Activated T-cell treated with anti-CD3 and anti-CD28 coated beads, Interleukin-2, amount 50 U/mL, for 72 hours (primary cell): ENCODE results near the gene AKT2. TPM values are rescaled to one million over a fixed set of nuclear protein-coding genes. Genes with fewer than 3 reads are reported as not detected.

Experiments
- ATAC-seq, 2 donors: fragments of 150-1000 bp; cut with Tn5 transposase; replicated peaks in 1 of 2; 2 replicates each; pipeline ENCODE4 v1.10.0; 2021; ENCODE audit warnings: moderate library complexity in 2 of 2, mild to moderate bottlenecking in 1 of 2
- DNase-seq, 2 donors: peaks; one replicate each; pipeline ENCODE4 v3.0.0; 2021 to 2022; ENCODE audit warnings: mixed read lengths in 1 of 2
- H3K27ac Mint-ChIP-seq: one replicate; pipeline ENCODE4 v1.8.0; 2022; ENCODE audit warnings: mild to moderate bottlenecking, moderate library complexity, mixed read lengths
- H3K27me3 Mint-ChIP-seq: one replicate; pipeline ENCODE4 v1.8.0; 2022; ENCODE audit warnings: low read depth, mixed read lengths
- H3K36me3 Mint-ChIP-seq, 2 donors: one replicate each; pipeline ENCODE4 v1.8.0; 2022; ENCODE audit warnings: mixed read lengths in 2 of 2, mild to moderate bottlenecking in 1 of 2; ENCODE audit not compliant: insufficient read depth in 2 of 2
- H3K4me1 Mint-ChIP-seq: one replicate; pipeline ENCODE4 v1.8.0; 2022; ENCODE audit warnings: low read depth, mixed read lengths
- H3K4me3 Mint-ChIP-seq, 2 donors: one replicate each; pipeline ENCODE4 v1.8.0; 2022; ENCODE audit warnings: mild to moderate bottlenecking in 2 of 2, mixed read lengths in 2 of 2, moderate library complexity in 2 of 2
- H3K9me3 Mint-ChIP-seq, 2 donors: one replicate each; pipeline ENCODE4 v1.8.0; 2022; ENCODE audit warnings: mixed read lengths in 2 of 2
- total RNA-seq, 2 donors: library from RNA; stranded (reverse); gene quantifications; one replicate each; pipeline ENCODE4 v1.2.3, GENCODE V29; 2022

Gene AKT2
- total RNA-seq, 2 donors from 2014 or later, result 190 to 197 TPM

DNA sequence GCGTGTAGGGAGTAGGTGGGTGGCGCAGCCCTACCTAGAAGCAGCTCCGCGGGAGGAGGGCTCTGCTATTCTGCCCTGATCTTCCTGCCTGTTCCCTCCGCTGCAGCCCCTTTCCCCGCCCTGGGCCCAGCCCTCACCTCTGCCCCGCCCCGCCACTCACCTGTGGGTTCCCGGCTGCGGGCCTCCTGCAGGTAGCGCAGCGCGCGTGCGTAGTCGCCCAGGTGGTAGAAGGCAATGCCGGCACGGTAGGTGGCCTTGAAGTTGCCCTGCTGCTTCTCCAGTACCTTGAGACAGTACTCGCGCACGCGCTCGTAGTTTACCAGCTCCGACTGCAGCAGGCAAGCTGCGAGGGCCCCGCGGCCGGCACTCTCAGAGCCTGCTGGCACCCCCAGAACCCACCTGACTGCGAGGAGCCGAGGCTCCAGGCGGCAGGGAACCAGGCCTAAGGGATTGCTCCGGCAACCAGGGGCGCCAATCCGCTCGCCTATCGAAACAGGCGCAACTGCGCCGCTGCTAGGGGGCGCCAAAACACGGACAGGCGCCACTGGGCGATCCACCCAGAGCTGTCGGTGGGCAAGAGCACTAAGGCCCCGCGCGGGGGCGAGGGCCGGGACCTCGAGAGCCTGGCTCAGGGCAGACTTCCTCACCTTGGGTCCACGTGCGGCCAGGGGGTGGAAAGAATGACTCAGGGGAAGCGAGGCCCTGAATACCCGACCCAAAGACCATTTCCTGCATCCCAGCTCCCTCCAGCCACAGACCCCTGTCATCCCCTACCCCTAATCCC lies 67.9 kb downstream of the AKT2 start:
- Mint-ChIP-seq H3K27ac (no peak overlapping the region), H3K36me3 (peaks cover 3% of the 10 kb centered on the region in 2 donors), H3K4me1 (peaks cover 24% of the 10 kb centered on the region), H3K4me3 (peak overlapping the region; percentile 34 to 49), H3K27me3 (peaks cover 46% of the 10 kb centered on the region), H3K9me3 (peaks cover 3% of the 10 kb centered on the region in 2 donors)
- DNase-seq, result peak in 1 of 2 donors; percentile 45
- ATAC-seq, result no peak

DNA sequence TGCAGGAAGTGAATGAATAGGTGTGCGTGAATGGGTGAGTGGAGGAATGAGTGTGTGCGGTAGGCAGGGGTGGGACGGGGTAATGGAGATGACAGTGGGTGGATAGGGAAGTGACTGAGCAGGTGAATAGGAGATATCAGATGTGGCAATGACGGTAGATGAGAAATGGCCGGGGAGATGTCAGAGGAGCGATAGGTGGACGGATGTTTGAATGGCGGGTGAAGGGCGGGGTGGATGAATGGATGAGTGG lies 68.4 kb downstream of the AKT2 start:
- DNase-seq, result no peak
- Mint-ChIP-seq H3K27me3 (peaks cover 41% of the 10 kb centered on the region), H3K27ac (no peak overlapping the region), H3K4me1 (peaks cover 19% of the 10 kb centered on the region), H3K36me3 (no peaks in the 10 kb centered on the region), H3K4me3 (peak overlapping the region; percentile 2 to 43), H3K9me3 (no peaks in the 10 kb centered on the region)
- ATAC-seq, result peak; percentile 18 to 20

DNA sequence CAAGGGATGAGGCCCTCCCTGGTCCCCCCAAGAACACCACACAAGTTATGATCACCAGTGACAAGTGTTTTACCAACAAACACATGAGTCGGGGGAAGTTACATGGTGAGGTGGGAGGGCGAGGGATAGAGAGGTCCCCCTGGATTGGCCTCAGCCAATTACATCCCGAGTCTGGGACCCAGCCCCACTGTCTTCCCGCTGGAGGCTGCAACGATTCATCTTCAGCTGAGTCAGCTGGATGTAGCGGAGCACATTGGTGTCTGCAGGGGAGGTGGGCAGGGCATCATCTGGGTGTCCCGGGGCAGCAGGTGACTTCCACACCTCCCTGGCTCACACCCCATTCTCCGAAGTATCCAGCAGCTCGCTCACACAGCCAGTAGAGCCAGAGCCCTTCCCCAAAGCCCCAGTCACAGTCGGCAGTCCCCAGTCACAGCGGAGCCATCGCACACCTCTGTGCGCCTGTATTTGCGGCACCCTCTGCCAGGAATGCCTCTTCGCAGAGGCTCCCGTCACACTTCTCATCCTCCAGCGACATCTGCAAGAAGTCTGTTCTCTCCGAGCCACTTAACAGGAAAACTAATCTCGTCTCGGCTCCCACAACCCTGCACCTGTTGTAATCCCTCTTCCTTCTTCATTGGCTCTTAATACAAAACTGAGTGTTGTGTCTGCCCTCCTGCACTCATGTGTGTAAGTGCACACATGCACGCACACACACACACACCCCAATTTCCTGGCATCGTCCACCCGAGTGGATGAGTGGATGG lies 69.0 kb downstream of the AKT2 start:
- no peaks in the 10 kb centered on the region for H3K9me3 Mint-ChIP-seq
- ATAC-seq (no peak), DNase-seq (no peak)
- H3K4me1 Mint-ChIP-seq, result peaks cover 19% of the 10 kb centered on the region
- peaks cover 36% of the 10 kb centered on the region for H3K27me3 Mint-ChIP-seq
- no peak overlapping the region for H3K27ac Mint-ChIP-seq
- no peaks in the 10 kb centered on the region for H3K36me3 Mint-ChIP-seq
- peak overlapping the region in 1 of 2 donors; percentile 43 for H3K4me3 Mint-ChIP-seq

DNA sequence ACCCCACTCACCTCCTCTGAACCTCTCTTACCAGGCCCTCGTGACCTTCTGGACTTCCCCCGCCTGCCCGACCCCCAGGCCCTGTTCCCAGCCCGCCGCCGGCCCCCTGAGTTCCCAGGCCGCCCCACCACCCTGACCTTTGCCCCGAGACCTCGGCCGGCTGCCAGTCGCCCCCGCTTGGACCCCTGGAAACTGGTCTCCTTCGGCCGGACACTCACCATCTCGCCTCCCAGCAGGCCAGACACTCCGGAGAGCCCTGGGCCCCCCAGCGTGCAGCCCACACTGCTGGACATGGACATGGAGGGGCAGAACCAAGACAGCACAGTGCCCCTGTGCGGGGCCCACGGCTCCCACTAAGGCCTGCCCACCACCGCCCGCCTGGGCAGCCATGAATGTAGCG lies 70.2 kb downstream of the AKT2 start:
- no peak for ATAC-seq
- no peak overlapping the region for H3K27ac Mint-ChIP-seq
- H3K27me3 Mint-ChIP-seq, result peaks cover 31% of the 10 kb centered on the region
- H3K9me3 Mint-ChIP-seq, result no peaks in the 10 kb centered on the region
- H3K4me1 Mint-ChIP-seq, result peaks cover 16% of the 10 kb centered on the region
- H3K36me3 Mint-ChIP-seq, result no peaks in the 10 kb centered on the region
- H3K4me3 Mint-ChIP-seq, result no peak overlapping the region
- no peak for DNase-seq

DNA sequence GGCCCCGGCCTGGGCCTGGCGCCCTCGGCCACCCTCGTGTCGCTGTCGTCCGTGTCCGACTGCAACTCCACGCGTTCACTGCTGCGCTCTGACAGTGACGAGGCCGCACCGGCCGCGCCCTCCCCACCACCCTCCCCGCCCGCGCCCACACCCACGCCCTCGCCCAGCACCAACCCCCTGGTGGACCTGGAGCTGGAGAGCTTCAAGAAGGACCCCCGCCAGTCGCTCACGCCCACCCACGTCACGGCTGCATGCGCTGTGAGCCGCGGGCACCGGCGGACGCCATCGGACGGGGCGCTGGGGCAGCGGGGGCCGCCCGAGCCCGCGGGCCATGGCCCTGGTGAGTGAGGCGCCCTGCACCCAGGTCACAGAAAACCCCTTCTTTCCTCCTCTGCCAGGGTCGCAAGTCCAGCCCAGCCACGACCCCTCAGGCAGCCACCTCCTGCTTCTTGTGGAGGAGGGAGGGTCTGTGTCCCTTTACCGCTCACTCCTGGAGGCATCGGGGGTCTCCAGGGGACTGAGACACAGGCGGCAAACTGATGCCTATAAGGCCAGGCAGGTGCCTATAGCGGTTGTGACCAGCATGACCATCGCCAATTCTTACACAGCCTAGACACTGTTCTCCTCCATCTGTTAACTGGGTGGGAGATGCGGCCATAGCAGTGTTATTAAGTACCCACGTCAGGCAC lies 71.1 kb downstream of the AKT2 start:
- peaks cover 0 to 1% of the 10 kb centered on the region in 2 donors for H3K36me3 Mint-ChIP-seq
- no peak overlapping the region for H3K4me3 Mint-ChIP-seq
- H3K9me3 Mint-ChIP-seq, result no peaks in the 10 kb centered on the region
- ATAC-seq (no peak), DNase-seq (no peak)
- peaks cover 13% of the 10 kb centered on the region for H3K4me1 Mint-ChIP-seq
- H3K27ac Mint-ChIP-seq, result no peak overlapping the region
- H3K27me3 Mint-ChIP-seq, result peaks cover 21% of the 10 kb centered on the region

DNA sequence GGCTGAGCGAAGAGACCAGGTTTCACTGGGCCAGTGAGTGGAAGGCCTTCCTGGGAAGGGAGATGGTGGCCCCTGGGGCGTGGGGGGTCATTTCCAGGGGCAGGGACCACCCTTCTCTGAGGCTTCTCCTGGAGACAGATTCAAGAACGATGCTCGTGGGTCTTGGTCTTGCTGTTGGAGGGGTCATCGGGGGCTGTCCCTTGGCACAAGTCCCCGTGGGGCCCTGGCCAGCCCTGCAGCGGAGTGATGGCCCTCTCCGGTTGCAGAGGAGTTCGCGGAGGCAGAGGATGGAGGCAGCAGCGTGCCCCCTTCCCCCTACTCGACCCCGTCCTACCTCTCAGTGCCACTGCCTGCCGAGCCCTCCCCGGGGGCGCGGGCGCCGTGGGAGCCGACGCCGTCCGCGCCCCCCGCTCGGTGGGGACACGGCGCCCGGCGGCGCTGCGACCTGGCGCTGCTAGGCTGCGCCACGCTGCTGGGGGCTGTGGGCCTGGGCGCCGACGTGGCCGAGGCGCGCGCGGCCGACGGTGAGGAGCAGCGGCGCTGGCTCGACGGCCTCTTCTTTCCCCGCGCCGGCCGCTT lies 71.8 kb downstream of the AKT2 start:
- Mint-ChIP-seq H3K4me1 (peaks cover 9% of the 10 kb centered on the region), H3K36me3 (peaks cover 0 to 3% of the 10 kb centered on the region in 2 donors), H3K27me3 (peaks cover 15% of the 10 kb centered on the region), H3K4me3 (no peak overlapping the region), H3K27ac (no peak overlapping the region), H3K9me3 (no peaks in the 10 kb centered on the region)
- no peak for ATAC-seq
- DNase-seq, result no peak

DNA sequence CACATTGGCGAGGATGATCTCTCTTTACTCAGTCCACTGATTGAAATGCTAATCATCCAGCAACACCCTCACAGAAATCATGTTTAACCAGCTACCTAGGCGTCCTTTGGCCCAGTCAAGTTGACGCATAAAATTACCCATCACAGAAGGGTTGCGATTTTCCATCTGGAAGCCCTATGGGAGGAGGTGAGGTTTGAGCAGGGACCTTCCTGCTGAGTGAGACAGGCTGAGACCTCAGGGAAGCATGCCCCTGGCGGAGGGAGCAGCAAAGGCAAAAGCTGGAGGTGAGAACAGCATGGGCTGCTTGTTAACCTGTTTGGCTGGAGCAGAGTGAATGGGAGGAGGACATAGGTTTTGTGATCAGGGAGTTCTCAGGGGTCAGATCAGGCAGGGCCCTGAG lies 74.3 kb downstream of the AKT2 start:
- ATAC-seq (no peak), DNase-seq (no peak)
- Mint-ChIP-seq H3K9me3 (no peaks in the 10 kb centered on the region), H3K27me3 (peaks cover under 1% of the 10 kb centered on the region), H3K36me3 (peaks cover 0 to 3% of the 10 kb centered on the region in 2 donors), H3K4me3 (no peak overlapping the region), H3K4me1 (no peaks in the 10 kb centered on the region), H3K27ac (no peak overlapping the region)

DNA sequence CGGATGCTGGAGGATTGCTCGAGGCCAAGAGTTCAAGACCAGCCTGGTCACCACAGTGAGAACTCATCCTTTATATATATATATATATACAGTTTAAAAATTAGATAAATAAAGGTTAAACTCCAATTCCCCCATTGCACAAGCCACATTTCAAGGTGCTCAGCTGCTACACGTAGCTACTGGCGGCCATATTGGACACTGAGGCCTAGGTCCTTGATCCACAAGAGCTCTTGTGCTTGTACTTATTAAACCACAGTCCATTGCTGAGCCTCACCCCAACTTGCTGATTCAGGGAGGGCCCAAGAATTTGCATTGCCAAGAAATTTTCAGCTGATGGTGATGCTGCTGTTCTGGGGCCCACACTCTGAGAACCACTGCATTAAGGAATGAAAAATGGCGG lies 76.5 kb downstream of the AKT2 start:
- Mint-ChIP-seq H3K27me3 (no peaks in the 10 kb centered on the region), H3K4me3 (no peak overlapping the region), H3K9me3 (no peaks in the 10 kb centered on the region), H3K36me3 (peaks cover 0 to 3% of the 10 kb centered on the region in 2 donors), H3K27ac (no peak overlapping the region), H3K4me1 (no peaks in the 10 kb centered on the region)
- ATAC-seq, result no peak
- DNase-seq, result no peak

DNA sequence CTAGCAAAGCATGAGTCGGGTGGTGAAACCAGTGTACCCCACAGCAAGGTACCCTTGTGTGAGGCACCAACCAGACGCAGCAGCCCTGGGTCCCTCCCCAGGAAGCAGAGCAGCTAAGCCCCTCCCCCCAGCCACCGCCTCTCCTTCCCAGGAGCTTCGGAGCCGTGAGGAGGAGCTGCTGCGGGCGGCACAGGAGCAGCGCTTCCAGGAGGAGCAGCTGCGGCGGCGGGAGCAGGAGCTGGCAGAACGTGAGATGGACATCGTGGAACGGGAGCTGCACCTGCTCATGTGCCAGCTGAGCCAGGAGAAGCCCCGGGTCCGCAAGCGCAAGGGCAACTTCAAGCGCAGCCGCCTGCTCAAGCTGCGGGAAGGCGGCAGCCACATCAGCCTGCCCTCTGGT lies 79.4 kb downstream of the AKT2 start:
- Mint-ChIP-seq H3K4me3 (no peak overlapping the region), H3K27me3 (no peaks in the 10 kb centered on the region), H3K4me1 (no peaks in the 10 kb centered on the region), H3K27ac (no peak overlapping the region), H3K9me3 (no peaks in the 10 kb centered on the region), H3K36me3 (peaks cover 2 to 3% of the 10 kb centered on the region in 2 donors)
- DNase-seq (no peak), ATAC-seq (no peak)

DNA sequence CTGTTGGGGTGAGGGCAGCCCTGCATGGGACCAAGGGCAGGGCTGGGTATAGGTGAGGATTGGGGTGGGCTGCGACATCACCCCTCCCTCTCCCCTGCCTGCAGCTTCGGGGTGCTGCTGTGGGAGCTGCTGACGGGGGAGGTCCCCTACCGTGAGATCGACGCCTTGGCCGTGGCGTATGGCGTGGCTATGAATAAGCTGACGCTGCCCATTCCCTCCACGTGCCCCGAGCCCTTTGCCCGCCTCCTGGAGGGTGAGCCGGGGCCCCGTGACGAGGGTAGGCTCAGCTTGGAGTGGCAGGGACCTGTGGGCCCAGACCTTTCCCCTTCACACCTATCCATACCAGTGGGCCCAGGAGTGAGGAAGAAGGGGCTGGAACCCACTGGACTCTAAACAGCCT lies 80.8 kb downstream of the AKT2 start:
- ATAC-seq (no peak), DNase-seq (no peak)
- Mint-ChIP-seq H3K27ac (no peak overlapping the region), H3K4me1 (no peaks in the 10 kb centered on the region), H3K4me3 (no peak overlapping the region), H3K27me3 (no peaks in the 10 kb centered on the region), H3K36me3 (peaks cover 2 to 3% of the 10 kb centered on the region in 2 donors), H3K9me3 (no peaks in the 10 kb centered on the region)

DNA sequence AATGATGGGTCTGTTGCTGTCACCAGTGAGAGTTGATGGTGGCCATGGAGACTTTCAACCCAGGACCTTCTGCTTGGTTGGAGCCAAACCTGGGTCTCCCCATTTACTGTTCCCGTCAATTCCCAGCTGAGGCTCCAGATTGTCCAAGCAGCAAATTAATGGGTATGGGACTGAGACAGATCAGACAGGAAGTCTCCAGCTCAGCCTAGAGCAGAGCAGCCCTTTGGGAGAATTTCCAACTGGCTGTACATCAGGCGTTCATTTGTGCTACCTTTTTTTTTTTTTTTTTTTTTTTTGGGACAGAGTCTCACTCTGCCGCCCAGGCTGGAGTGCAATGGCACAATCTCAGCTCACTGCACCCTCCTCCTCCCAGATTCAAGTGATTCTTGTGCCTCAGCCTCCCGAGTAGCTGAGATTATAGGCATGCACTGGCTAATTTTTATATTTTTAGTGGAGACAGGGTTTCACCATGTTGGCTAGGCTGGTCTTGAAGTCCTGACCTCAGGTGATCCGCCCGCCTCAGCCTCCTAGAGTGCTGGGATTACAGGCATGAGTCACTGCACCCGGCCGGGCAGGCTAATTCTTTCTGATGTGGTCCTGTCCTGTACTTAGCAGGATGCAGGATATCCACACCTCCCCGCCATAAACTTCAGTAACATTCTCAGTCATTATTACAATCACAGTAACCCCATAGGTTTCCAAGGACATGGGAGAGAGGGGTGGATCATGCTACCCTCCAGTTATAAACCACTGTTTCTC lies 84.6 kb downstream of the AKT2 start:
- H3K36me3 Mint-ChIP-seq, result peaks cover 0 to 2% of the 10 kb centered on the region in 2 donors
- no peaks in the 10 kb centered on the region for H3K27me3 Mint-ChIP-seq
- H3K27ac Mint-ChIP-seq, result no peak overlapping the region
- no peak for DNase-seq
- no peaks in the 10 kb centered on the region for H3K9me3 Mint-ChIP-seq
- H3K4me3 Mint-ChIP-seq, result no peak overlapping the region
- no peak for ATAC-seq
- H3K4me1 Mint-ChIP-seq, result no peaks in the 10 kb centered on the region

DNA sequence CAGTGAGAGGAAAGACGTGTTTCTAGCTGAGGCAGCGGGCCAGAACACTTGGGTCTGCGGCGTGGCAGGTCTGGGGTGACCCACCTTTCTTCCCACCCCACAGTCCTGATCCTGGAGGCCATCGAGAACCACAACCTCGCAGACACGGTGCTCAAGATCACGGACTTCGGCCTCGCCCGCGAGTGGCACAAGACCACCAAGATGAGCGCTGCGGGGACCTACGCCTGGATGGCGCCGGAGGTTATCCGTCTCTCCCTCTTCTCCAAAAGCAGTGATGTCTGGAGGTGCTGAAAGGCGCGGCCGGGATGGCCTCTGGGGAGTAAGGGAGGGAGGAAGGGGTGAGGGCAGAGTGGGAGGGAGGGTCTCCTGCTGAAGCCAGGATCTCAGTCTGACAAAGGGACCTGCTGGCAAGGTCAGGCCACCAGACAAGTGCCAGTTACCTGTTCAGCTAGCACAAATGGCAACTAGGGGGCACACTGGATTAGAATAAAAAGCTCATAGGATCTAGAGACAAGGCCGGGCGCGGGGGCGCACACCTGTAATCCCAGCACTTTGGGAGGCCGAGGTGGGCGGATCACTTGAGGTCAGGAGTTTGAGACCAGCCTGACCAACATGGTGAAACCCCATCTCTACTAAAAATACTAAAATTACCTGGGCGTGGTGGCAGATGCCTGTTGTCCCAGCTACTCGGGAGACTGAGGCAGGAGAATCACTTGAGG lies 86.7 kb downstream of the AKT2 start:
- peaks cover 5% of the 10 kb centered on the region for H3K4me1 Mint-ChIP-seq
- no peaks in the 10 kb centered on the region for H3K27me3 Mint-ChIP-seq
- no peak overlapping the region for H3K4me3 Mint-ChIP-seq
- DNase-seq, result no peak
- peaks cover 0 to 2% of the 10 kb centered on the region in 2 donors for H3K36me3 Mint-ChIP-seq
- no peak for ATAC-seq
- H3K9me3 Mint-ChIP-seq, result no peaks in the 10 kb centered on the region
- H3K27ac Mint-ChIP-seq, result no peak overlapping the region
